ENCODE results near the gene SHOC2. TPM values are rescaled to one million over a fixed set of nuclear protein-coding genes. Genes with fewer than 3 reads are reported as not detected.
A peak's percentile ranks its signal among the peaks of the same experiment; 100 is the strongest.

Gene SHOC2
- total RNA-seq, 1 donor from 2014 or later = 106 TPM

- H3K27ac Mint-ChIP-seq = no peak overlapping the region
- TF ChIP-seq CTCF (IDR thresholded peaks at IDR 0.05) = no peak
- peaks cover 37% of the 10 kb centered on the region for H3K4me1 Mint-ChIP-seq
- peaks cover 29% of the 10 kb centered on the region for H3K36me3 Mint-ChIP-seq (ENCODE audit: low read depth)
- CTCF ChIA-PET = no interaction called here
- POLR2A ChIA-PET = interaction anchor here (0.6 to 2.6 kb wide), 5 partner anchors 12 to 621 kb away, joined by 6 to 17 read pairs (median 10); no protein-coding TSS in a partner anchor
- ATAC-seq (ENCODE audit: low read depth) = no peak
- no peaks in the 10 kb centered on the region for H3K9me3 Mint-ChIP-seq
- intact Hi-C loops (cut with micrococcal nuclease) = no loop called here
- H3K27me3 Mint-ChIP-seq = no peaks in the 10 kb centered on the region
- DNase-seq = no peak
- no peak overlapping the region for H3K4me3 Mint-ChIP-seq
These were observed 2.7 kb upstream of the SHOC2 start for GRCh38 chr10:110916554-110917346.

GRCh38 chr10:110918269-110918642, 1.1 kb upstream of the SHOC2 start:
- Mint-ChIP-seq H3K4me3 (peak overlapping the region; percentile 99), H3K4me1 (peaks cover 45% of the 10 kb centered on the region), H3K27me3 (no peaks in the 10 kb centered on the region), H3K9me3 (no peaks in the 10 kb centered on the region), H3K36me3 (ENCODE audit: low read depth) (peaks cover 25% of the 10 kb centered on the region), H3K27ac (peak overlapping the region; percentile 99)
- DNase-seq (no peak), ATAC-seq (ENCODE audit: low read depth) (no peak)
- no peak for TF ChIP-seq CTCF (IDR thresholded peaks at IDR 0.05)
- intact Hi-C loops (cut with micrococcal nuclease) = loop anchor here (1.0 to 2.0 kb wide), 6 partner anchors 115 to 995 kb away; partner anchors contain the start of genes DUSP5, SMC3 and XPNPEP1
- ChIA-PET POLR2A (interaction anchor here (0.6 to 2.9 kb wide), 17 partner anchors 10 to 613 kb away, joined by 3 to 27 read pairs (median 5); partner anchors contain the start of genes PDCD4 and SMNDC1), CTCF (interaction anchor here (0.6 to 1.5 kb wide), 3 partner anchors 27 to 793 kb away, joined by 3 to 5 read pairs (median 3); no protein-coding TSS in a partner anchor)

- H3K27me3 Mint-ChIP-seq = no peaks in the 10 kb centered on the region
- H3K4me1 Mint-ChIP-seq = peaks cover 51% of the 10 kb centered on the region
- ChIA-PET CTCF (interaction anchor here (1.0 to 1.5 kb wide), 2 partner anchors 26 to 115 kb away, joined by 3 to 5 read pairs; no protein-coding TSS in a partner anchor), POLR2A (interaction anchor here (0.6 to 2.9 kb wide), 41 partner anchors 8 to 1528 kb away, joined by 3 to 27 read pairs (median 4); partner anchors contain the start of genes PDCD4, SMNDC1, VTI1A and ZDHHC6)
- no peak for TF ChIP-seq CTCF (IDR thresholded peaks at IDR 0.05)
- peaks cover 25% of the 10 kb centered on the region for H3K36me3 Mint-ChIP-seq (ENCODE audit: low read depth)
- ATAC-seq (ENCODE audit: low read depth) (peak; percentile 84), DNase-seq (peak; percentile 89)
- intact Hi-C loops (cut with micrococcal nuclease) = loop anchor here (1.0 to 2.0 kb wide), 10 partner anchors 46 to 996 kb away; partner anchors contain the start of genes DUSP5, SMC3 and XPNPEP1
- peak within 1 kb of the TSS; percentile 99 for H3K4me3 Mint-ChIP-seq
- no peaks in the 10 kb centered on the region for H3K9me3 Mint-ChIP-seq
- peak within 1 kb of the TSS; percentile 99 for H3K27ac Mint-ChIP-seq
These were observed 608 bp upstream of the SHOC2 start, which contains the start of gene BBIP1 for GRCh38 chr10:110918643-110919348. BBIP1 (minus strand) TSS chr10:110919180; CDS start chr10:110918157, 1,023 bp downstream.

GRCh38 chr10:110919971-110920881, 822 bp downstream of the SHOC2 start:
- CTCF ChIA-PET = no interaction called here

More at GRCh38 chr10:110919971-110920881, 822 bp downstream of the SHOC2 start:
- TF ChIP-seq CTCF (IDR thresholded peaks at IDR 0.05) = no peak
- peaks cover 54% of the 10 kb centered on the region for H3K4me1 Mint-ChIP-seq
- intact Hi-C loops (cut with micrococcal nuclease) = loop anchor here (1.0 to 5.0 kb wide), 17 partner anchors 9 to 997 kb away; partner anchors contain the start of genes DUSP5, SMC3 and XPNPEP1
- peaks cover 29% of the 10 kb centered on the region for H3K36me3 Mint-ChIP-seq (ENCODE audit: low read depth)
- ATAC-seq (ENCODE audit: low read depth) (peak; percentile 25), DNase-seq (no peak)
- no peaks in the 10 kb centered on the region for H3K9me3 Mint-ChIP-seq
- peak overlapping the region; percentile 95 for H3K4me3 Mint-ChIP-seq
- no peaks in the 10 kb centered on the region for H3K27me3 Mint-ChIP-seq
- peak overlapping the region; percentile 95 for H3K27ac Mint-ChIP-seq
- POLR2A ChIA-PET = interaction anchor here (0.6 to 2.9 kb wide), 8 partner anchors 10 to 78 kb away, joined by 3 to 27 read pairs (median 4); partner anchors contain the start of gene PDCD4
